IPS-15b (cell line): Measurements from ENCODE around the gene SP140L.
"Not testable (repeated sequence)": the region's sequence is repeated elsewhere in the genome, so short reads cannot be mapped to it uniquely, and the experiment has no call there.

ENCODE experiments used
- H3K27me3 ChIP-seq: one replicate; pipeline ENCODE4 v1.6.1; 2013; ENCODE audit warnings: low read length; ENCODE audit not compliant: control insufficient read depth, insufficient read depth
- H3K36me3 ChIP-seq: one replicate; pipeline ENCODE4 v1.6.1; 2013; ENCODE audit warnings: low read length; ENCODE audit not compliant: control insufficient read depth, insufficient read depth
- H3K4me1 ChIP-seq: one replicate; pipeline ENCODE4 v1.6.1; 2013; ENCODE audit warnings: mild to moderate bottlenecking, low read length; ENCODE audit not compliant: control insufficient read depth, insufficient read depth
- H3K4me3 ChIP-seq: one replicate; pipeline ENCODE4 v1.5.1; 2013; ENCODE audit warnings: low read depth, low read length
- H3K9ac ChIP-seq: one replicate; pipeline ENCODE4 v1.6.1; 2013; ENCODE audit warnings: low read depth, mild to moderate bottlenecking, low read length
- H3K9me3 ChIP-seq: one replicate; pipeline ENCODE4 v1.6.1; 2013; ENCODE audit warnings: mild to moderate bottlenecking, low read length; ENCODE audit not compliant: control insufficient read depth, insufficient read depth

Gene SP140L

DNA sequence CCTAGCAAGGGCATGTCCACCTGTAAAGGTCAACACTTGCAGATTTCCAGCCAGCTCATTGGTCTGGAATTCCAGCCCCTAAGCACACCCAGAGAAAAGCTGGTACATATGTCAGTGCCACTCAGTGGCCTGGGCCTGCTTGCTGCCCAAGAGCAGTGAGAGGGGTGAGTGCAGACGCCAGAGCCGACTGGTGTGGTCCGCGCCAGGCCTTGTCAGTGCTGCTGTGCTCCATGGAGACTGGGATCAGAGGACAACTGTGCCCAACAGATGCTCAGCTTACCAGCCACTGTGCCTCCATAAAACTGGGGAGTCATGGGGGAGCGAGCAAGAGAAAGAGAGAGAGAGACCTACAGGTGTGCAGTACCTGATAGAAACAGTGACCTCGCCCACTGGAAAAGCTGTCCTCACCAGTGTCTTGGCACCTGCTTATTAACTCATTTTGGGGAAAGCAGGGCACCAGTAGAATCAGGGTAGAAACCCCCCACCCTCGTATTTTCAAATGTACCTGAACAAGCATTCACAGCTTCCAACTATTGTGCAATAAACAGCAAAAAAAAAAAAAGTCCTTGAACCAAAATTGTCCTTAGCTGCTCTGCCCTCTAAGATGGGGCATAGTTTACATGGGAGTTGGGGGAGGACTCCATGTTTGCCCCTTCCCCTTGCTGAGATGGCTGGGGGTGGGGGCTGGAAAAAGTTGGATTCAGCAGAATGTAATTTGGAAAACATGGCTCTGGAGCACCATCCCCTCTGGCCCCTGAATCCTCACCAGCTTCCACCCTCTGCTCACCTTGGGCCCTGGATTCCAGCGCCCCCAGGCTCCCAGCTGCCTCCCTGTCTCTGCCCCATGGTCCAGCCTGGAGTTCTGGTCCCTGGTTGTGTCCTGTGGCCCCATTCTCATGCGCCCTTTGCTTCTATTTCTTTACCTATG, 1.4 kb upstream of the SP140L start:
- no peaks in the 10 kb centered on the region for H3K27me3 ChIP-seq

DNA sequence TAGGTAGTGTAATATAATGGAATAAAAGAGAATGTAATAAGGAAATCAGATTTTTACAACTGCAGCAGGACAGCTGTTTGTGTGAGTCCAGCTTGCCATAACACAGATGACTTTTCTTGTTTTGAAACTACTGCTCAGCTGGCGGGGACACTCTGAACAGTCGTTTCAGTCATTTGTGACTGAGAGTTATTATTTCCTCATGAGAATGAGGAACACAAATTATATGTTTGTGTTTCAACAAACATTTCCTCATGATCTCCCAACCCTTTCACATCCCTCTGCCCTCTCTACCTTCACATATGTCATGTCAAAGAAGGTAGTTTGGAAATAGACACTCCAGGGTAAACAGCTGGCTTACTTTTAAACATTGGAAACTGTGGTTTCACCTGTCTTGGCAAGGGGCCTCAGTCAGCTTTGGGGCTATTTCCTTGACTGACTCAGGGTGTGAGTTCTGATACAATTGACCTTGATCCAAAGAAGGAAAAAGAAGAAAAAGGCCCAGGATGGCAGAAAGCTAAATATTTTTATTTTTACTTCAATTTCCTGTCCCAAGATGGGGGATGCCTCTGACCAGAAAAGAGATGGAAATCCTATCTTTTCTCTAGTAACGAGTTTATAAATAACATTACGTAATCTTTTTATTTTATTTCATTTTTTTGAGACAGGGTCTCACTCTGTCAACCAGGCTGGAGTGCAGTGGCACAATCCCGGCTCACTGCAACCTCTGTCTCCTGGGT, 593 bp downstream of the SP140L start:
- H3K36me3 ChIP-seq: no peaks in the 10 kb centered on the region
- H3K9ac ChIP-seq: no peak overlapping the region
- H3K27me3 ChIP-seq: no peaks in the 10 kb centered on the region
- H3K4me1 ChIP-seq: no peaks in the 10 kb centered on the region
- H3K4me3 ChIP-seq: no peak overlapping the region
- H3K9me3 ChIP-seq: no peaks in the 10 kb centered on the region

More for the DNA sequence above, 1.4 kb upstream of the SP140L start:
- Histone ChIP-seq H3K4me1 (no peaks in the 10 kb centered on the region), H3K4me3 (no peak overlapping the region), H3K36me3 (no peaks in the 10 kb centered on the region), H3K9ac (no peak overlapping the region), H3K9me3 (peaks cover 2% of the 10 kb centered on the region)

DNA sequence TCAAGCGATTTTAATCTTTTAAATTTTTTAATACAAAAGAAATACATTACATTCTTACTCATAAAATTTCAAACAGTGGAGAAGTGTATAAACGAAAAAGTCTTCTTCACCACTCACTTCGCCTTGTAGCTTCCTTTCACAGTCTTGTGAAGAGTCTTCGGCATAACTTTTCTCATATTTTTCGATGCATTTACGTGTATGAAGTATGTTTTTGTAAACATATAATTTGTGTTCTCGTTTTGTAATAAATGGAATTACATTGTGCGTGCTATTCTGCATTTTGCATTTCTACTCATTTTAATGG, 1.1 kb downstream of the SP140L start:
- H3K9ac ChIP-seq: no peak overlapping the region
- no peaks in the 10 kb centered on the region for H3K4me1 ChIP-seq
- H3K9me3 ChIP-seq: no peaks in the 10 kb centered on the region
- H3K27me3 ChIP-seq: no peaks in the 10 kb centered on the region
- no peaks in the 10 kb centered on the region for H3K36me3 ChIP-seq
- H3K4me3 ChIP-seq: no peak overlapping the region

DNA sequence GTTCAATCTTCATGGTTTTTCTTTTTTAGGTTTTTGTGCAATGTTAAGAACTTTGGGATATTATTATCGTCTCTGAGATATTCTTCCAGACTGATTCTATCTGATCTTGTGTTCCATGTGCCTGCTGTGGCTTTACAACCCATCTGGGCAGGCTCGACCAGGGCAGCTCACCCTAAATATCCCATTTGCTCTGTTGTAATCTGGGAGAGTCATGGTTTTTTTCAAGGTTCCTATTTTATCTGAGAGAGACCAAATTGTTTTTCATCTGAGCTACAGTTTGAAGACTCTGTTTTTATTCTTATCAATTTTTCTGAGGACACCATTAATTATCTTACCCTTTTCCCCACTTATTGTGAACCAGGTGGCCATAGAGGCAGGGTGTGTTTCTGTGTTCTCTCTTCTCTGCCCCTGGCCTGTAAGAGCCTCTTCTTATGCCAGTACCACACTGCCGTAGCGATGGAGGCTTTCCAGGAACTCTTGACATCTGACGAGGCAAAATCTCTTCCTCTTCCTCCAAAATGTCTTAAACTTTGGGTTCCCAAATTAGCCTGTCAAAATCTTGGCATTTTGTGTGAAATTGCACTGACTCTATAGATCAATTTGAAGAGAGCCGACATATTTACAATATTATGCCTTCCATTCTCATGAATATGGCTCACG, 3.1 kb downstream of the SP140L start:
- H3K27me3 ChIP-seq: no peaks in the 10 kb centered on the region
- H3K4me3 ChIP-seq: no peak overlapping the region
- no peaks in the 10 kb centered on the region for H3K4me1 ChIP-seq
- H3K9ac ChIP-seq: no peak overlapping the region
- H3K36me3 ChIP-seq: no peaks in the 10 kb centered on the region
- H3K9me3 ChIP-seq: no peaks in the 10 kb centered on the region

- Histone ChIP-seq H3K4me3 (no peak overlapping the region), H3K4me1 (no peaks in the 10 kb centered on the region), H3K9ac (no peak overlapping the region), H3K27me3 (no peaks in the 10 kb centered on the region), H3K36me3 (no peaks in the 10 kb centered on the region), H3K9me3 (no peaks in the 10 kb centered on the region)
Measured at GRCh38 chr2:230330725-230331124, 3.7 kb downstream of the SP140L start.

GRCh38 chr2:230335461-230335863, 8.5 kb downstream of the SP140L start:
- no peaks in the 10 kb centered on the region for H3K27me3 ChIP-seq
- no peak overlapping the region for H3K4me3 ChIP-seq
- no peaks in the 10 kb centered on the region for H3K36me3 ChIP-seq
- H3K9ac ChIP-seq: no peak overlapping the region
- H3K4me1 ChIP-seq: no peaks in the 10 kb centered on the region
- H3K9me3 ChIP-seq: no peaks in the 10 kb centered on the region

DNA sequence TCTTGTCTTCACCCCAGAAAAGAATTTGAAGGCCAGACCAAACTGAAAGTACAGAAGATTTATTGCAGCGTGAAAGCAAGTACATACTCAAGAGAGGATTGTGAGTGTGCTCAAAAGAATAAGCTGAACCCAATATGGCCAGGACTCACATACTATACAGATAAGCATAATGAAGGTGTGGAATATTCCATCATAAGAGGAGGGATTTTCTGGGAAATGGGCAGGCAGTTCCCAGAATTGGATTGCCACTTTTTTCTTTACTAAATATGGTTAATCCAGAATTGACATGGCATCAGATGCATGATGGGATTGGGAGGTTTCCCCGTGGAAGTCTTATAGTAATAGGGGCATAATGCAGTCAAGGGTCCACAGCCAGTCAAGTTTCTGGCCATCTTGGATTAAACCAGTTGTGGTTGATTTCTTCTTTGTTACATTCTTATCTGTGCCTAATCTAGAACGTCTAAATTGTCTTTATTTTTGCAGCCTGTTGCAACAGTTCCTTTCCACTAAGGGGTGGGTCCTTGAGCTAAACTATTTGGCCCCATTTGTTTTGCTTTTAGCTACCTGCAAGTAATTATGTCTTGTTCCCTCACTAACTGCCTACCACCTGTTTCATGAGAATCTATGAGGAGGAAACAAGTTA, 9.0 kb downstream of the SP140L start:
- no peak overlapping the region for H3K9ac ChIP-seq
- H3K36me3 ChIP-seq: no peaks in the 10 kb centered on the region
- H3K4me1 ChIP-seq: no peaks in the 10 kb centered on the region
- H3K27me3 ChIP-seq: no peaks in the 10 kb centered on the region
- no peak overlapping the region for H3K4me3 ChIP-seq
- H3K9me3 ChIP-seq: no peaks in the 10 kb centered on the region

DNA sequence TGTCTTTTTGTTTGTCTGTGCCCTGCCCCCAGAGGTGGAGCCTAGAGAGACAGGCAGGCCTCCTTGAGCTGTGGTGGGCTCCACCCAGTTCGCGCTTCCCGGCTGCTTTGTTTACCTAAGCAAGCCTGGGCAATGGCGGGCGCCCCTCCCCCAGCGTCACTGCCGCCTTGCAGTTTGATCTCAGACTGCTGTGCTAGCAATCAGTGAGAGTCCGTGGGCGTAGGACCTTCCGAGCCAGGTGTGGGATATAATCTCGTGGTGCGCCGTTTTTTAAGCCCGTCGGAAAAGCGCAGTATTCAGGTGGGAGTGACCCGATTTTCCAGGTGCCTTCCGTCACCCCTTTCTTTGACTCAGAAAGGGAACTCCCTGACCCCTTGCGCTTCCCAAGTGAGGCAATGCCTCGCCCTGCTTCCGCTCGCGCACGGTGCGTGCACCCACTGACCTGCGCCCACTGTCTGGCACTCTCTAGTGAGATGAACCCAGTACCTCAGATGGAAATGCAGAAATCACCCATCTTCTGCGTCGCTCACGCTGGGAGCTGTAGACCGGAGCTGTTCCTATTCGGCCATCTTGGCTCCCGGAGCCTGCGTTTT, 15.0 kb downstream of the SP140L start:
- not testable (repeated sequence) for H3K4me1 ChIP-seq, H3K27me3 ChIP-seq, H3K9me3 ChIP-seq, H3K36me3 ChIP-seq, H3K9ac ChIP-seq
- H3K4me3 ChIP-seq: peak overlapping the region; percentile 23

- H3K4me1 ChIP-seq, H3K27me3 ChIP-seq, H3K4me3 ChIP-seq: not testable (repeated sequence)
Measured at GRCh38 chr2:230343041-230343624, 16.1 kb downstream of the SP140L start.

DNA sequence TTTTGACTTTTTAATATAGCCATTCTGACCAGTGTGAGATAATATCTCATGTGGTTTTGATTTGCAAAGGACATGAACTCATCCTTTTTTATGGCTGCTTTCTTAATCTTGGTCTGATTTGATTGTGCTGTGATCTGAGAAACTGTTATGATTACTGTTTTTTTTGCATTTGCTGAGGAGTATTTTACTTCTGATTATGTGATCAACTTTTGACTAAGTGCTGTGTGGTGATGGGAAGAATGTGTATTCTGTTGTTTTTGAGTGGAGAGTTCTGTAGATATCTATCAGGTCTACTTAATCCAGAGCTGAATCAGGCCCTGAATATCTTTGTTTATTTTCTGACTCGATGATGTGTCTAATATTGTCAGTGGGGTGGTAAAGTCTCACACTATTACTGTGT, 16.8 kb downstream of the SP140L start:
- Histone ChIP-seq H3K9me3 (no peaks in the 10 kb centered on the region), H3K4me3 (no peak overlapping the region), H3K4me1 (no peaks in the 10 kb centered on the region), H3K27me3 (no peaks in the 10 kb centered on the region), H3K9ac (no peak overlapping the region), H3K36me3 (no peaks in the 10 kb centered on the region)

More at GRCh38 chr2:230343041-230343624, 16.1 kb downstream of the SP140L start:
- not testable (repeated sequence) for H3K36me3 ChIP-seq, H3K9ac ChIP-seq, H3K9me3 ChIP-seq

DNA sequence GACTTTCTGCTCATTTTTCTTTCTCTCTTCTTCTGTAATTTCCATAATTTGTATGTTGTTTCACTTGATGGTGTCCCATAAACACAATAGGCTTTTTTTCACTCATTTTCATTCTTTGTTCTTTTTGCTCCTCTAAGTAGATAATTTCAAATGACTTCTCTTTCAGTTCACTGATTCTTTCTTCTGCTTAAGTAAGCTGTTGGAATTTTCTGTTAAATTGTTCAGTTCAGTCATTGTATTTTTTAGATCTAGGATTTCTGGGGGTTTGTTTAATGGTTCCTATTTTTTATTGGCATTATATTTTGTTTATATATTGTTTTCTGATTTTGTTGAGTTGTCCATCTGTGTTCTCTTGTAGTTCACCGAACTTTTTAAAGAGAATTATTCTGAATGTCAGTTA, 19.5 kb downstream of the SP140L start:
- H3K27me3 ChIP-seq: no peaks in the 10 kb centered on the region

More for the DNA sequence above, 19.5 kb downstream of the SP140L start:
- Histone ChIP-seq H3K9me3 (no peaks in the 10 kb centered on the region), H3K4me1 (no peaks in the 10 kb centered on the region), H3K36me3 (no peaks in the 10 kb centered on the region), H3K4me3 (no peak overlapping the region), H3K9ac (no peak overlapping the region)
